Stimulated activated CD8-positive, alpha-beta memory T cell treated with anti-CD3 and anti-CD28 coated beads, Interleukin-2, amount 100 ng/mL, for 1 hour (primary cell): ENCODE data around the gene BMPR1B.
"Not testable (repeated sequence)": the region's sequence is repeated elsewhere in the genome, so short reads cannot be mapped to it uniquely, and the experiment has no call there.

Source experiments
- DNase-seq, 2 donors: peaks; one replicate each; pipeline ENCODE4 v3.0.0-alpha.2; 2020; ENCODE audit warnings: low read depth in 2 of 2

Gene BMPR1B

DNA sequence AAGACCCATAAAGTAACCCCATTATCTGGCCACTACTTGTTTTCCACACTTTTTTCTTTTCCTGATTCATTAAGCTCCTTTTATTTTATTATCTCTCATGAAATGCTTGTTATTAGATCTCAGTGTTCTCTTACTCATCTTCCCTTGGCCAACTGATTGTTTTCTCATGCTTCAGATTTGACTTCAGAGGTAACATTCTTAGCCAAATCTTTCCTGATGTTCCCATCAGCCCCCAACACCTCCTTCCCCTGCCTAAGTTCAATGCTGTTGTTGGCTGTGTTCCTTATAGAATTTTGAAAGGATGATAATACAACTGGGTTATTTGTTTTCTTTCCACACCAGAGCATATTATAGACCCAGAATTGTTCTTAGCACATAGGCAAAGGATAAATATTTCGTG is 75.6 kb downstream of the BMPR1B start:
- no peak for DNase-seq

- DNase-seq = no peak
Observed at GRCh38 chr4:94834501-94834900, 76.7 kb downstream of the BMPR1B start.

DNA sequence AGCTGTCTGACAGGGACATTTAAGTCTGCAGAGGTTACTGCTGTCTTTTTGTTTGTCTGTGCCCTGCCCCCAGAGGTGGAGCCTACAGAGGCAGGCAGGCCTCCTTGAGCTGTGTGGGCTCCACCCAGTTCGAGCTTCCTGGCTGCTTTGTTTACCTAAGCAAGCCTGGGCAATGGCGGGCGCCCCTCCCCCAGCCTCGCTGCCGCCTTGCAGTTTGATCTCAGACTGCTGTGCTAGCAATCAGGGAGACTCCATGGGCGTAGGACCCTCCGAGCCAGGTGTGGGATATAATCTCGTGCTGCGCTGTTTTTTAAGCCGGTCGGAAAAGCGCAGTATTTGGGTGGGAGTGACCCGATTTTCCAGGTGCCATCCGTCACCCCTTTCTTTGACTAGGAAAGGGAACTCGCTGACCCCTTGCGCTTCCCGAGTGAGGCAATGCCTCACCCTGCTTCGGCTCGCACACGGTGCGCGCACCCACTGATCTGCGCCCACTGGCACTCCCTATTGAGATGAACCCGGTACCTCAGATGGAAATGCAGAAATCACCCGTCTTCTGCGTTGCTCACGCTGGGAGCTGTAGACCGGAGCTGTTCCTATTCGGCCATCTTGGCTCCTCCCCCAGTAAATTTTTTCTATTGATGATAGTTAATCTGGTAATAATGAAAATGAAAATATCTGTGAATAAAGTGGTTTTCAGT is 83.6 kb downstream of the BMPR1B start:
- not testable (repeated sequence) for DNase-seq

GRCh38 chr4:94841864-94842221 is 84.1 kb downstream of the BMPR1B start:
- no peak for DNase-seq

- no peak for DNase-seq
Observed at GRCh38 chr4:94843216-94843615, 85.5 kb downstream of the BMPR1B start.

- DNase-seq = no peak
Observed at GRCh38 chr4:94848326-94848725, 90.6 kb downstream of the BMPR1B start.

DNA sequence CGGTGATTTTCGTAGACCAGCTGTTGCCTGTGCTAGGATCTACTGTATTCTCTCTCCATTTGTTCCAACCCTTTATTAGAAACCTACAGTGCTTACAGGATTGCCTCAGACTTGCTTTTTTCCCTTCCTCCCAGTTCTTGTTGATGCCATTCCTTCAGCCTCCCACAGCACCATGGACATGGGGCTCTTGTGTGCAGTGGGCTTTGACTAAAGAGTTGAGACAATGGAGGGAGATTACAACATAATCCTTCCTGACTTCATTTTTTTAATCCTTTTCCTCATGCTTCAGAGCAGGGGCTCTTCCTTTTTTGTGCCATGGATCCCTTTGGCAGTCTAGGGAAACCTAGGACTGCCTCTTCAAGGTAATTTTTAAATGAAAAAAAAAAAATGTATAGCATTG is 92.1 kb downstream of the BMPR1B start:
- DNase-seq = no peak

DNA sequence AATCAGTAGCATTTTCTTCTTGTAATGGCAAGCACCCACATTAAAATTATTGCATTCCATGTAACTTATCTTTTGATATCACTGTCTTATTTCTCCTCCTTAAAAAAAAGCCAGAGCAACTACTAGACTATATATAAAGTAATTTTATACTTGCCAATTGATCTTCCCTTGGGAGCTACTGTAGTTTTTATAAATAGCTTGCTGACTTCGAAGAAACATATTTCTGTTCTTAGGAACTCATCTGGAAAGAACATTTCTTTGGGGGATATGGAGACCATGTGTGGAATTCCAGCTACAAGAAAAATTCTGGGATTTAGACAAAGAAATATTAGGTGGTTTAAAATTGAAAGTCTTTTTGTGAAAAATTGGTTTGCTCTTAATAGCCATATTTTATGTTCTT is 94.9 kb downstream of the BMPR1B start:
- DNase-seq = no peak

GRCh38 chr4:94856030-94856429 is 98.3 kb downstream of the BMPR1B start:
- DNase-seq = no peak

- no peak for DNase-seq
Observed at GRCh38 chr4:94870146-94870545, 112.4 kb downstream of the BMPR1B start.

GRCh38 chr4:94871644-94872305 is 114.0 kb downstream of the BMPR1B start:
- DNase-seq = no peak

DNA sequence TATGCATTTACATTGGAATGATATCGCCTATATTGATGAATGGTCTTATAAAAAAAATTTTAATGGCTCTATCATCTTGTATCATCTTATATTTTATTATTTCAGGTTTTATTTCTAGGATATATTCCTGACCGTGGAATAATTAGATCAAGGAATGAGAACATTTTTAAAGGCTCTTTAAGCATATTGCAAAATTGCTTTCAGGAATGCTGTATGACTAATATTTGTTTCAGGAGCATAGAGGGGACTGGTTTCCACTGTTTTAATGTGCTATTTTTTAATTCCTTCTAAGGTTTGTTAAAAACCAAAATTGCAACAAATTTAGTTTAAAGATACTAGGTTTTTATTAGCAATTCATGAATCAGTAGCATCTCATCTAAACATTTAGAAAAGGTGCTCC is 120.2 kb downstream of the BMPR1B start:
- DNase-seq = no peak

- no peak for DNase-seq
Observed at GRCh38 chr4:94880956-94881355, 123.2 kb downstream of the BMPR1B start.

GRCh38 chr4:94882756-94883155 is 125.0 kb downstream of the BMPR1B start:
- DNase-seq = no peak

DNA sequence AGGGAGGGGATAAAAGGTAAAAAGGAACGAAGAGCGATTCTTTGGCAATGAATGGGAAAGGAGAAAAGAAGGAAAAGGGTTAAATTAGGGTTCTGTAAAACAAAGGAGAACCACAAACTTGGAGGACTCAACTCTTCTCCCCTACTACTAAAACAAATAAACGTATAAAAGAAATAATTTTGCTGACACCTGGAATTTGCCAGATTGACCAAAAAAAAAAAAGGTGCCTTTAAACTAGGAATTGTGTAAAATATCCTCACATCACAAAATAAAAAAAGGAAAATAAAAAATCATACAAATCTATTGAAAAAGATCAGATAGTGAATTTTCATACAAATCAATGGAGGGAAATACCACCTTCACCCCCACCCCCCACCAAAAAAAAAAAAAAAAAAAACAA is 129.3 kb downstream of the BMPR1B start:
- no peak for DNase-seq

DNA sequence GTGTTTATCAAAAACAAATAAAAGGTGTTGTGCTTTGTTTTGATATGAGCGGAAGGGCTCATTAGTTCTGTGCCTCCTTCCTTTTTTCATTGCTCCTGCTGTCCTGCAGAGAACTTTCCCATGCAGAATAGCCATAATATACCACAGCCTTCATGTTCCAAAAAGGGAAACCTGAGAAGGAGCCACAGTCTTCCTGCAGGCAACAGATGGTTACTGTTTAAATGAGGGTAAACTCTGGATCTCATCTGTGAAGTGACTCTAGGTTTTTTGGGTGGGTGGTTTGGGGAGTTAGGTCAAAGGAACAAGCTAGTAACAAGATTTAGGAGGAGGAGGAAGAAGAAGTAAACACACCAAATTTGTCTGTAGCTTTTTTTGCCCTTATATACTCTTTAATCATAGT is 131.8 kb downstream of the BMPR1B start:
- DNase-seq = no peak

DNA sequence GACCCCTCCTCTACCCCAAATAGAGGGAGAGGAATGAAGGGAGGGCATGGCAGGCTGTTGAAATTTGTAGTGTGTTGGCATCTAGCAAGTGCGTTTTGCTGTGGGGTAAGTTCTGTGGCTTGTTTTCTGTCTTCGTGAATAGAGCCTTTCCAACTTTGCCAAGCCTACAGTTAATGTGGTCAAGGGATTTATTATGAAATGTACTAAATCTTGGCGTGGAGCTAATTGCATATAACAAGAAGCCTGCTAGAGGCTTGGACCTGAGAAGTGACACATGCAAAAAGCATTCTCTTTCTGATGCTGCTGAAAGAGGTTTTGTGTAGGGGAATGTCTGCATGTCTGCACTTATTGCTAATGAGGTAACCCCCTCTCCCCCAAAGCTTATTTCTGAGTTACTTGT is 132.2 kb downstream of the BMPR1B start:
- DNase-seq = no peak

GRCh38 chr4:94890579-94890978 is 132.8 kb downstream of the BMPR1B start:
- no peak for DNase-seq

- DNase-seq = no peak
Observed at GRCh38 chr4:94892051-94892450, 134.3 kb downstream of the BMPR1B start.

- no peak for DNase-seq
Observed at GRCh38 chr4:94895081-94895480, 137.3 kb downstream of the BMPR1B start.

- no peak for DNase-seq
Observed at GRCh38 chr4:94897023-94897422, 139.3 kb downstream of the BMPR1B start.

GRCh38 chr4:94905511-94905910 is 147.8 kb downstream of the BMPR1B start:
- no peak for DNase-seq

GRCh38 chr4:94909645-94910044 is 151.9 kb downstream of the BMPR1B start:
- no peak for DNase-seq

DNA sequence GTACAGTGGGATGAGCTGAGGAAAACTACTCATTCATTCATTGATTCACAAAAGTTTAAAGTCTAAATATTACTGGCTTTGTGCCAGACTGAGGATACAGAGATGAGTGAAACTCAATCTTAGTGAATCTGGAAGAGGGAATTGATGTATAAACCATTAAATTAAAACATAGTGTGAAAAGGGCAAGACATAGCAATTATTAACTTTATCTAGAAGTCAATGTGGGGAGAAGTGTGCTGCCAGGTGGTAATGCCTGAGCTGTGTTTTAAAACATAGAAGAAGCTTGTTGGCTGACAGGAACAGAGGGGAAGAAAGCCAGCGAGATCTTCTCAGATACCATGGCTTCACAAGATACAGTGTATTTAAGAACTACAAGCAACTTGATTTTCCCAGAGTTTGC is 153.4 kb downstream of the BMPR1B start:
- DNase-seq = no peak
